Fibroblast of lung (primary cell): ENCODE results near the gene CFAP46. TPM values are rescaled to one million over a fixed set of nuclear protein-coding genes. Genes with fewer than 3 reads are reported as not detected.

Source experiments
- DNase-seq, 2 donors: peaks; one replicate each; pipeline versions ENCODE4 v3.0.0 to v3.0.0-alpha.2; 2010; ENCODE audit warnings: low read depth in 2 of 2
- H2AFZ ChIP-seq: 2 replicates; pipeline ENCODE4 v1.5.1; 2012; ENCODE audit warnings: low read length, control low read depth, inconsistent platforms
- H3K27ac ChIP-seq: 2 replicates; pipeline ENCODE4 v1.5.1; 2011; ENCODE audit warnings: low read length, control low read depth; ENCODE audit not compliant: insufficient read depth
- H3K27me3 ChIP-seq: 2 replicates; pipeline ENCODE4 v1.5.1; 2011; ENCODE audit warnings: mild to moderate bottlenecking, low read length; ENCODE audit not compliant: control insufficient read depth, insufficient read depth
- H3K36me3 ChIP-seq: 2 replicates; pipeline ENCODE4 v1.5.1; 2011; ENCODE audit warnings: low read length; ENCODE audit not compliant: control insufficient read depth, insufficient read depth
- H3K4me1 ChIP-seq: 2 replicates; pipeline ENCODE4 v1.5.1; 2011; ENCODE audit warnings: low read length; ENCODE audit not compliant: control insufficient read depth, insufficient read depth; ENCODE audit errors: extremely low read depth
- H3K4me2 ChIP-seq: 2 replicates; pipeline ENCODE4 v1.5.1; 2011; ENCODE audit warnings: low read length, control low read depth; ENCODE audit not compliant: insufficient read depth; ENCODE audit errors: extremely low read depth
- H3K4me3 ChIP-seq, 4 experiments: fragments of 200-600 bp in 1 of 4; sonication (generic) in 1 of 4; replicated peaks in 1 of 4; 2 replicates each; pipeline ENCODE4 v1.5.1; 2011 to 2016; ENCODE audit warnings: low read length in 4 of 4, low read depth in 3 of 4, mild to moderate bottlenecking in 3 of 4, control low read depth in 2 of 4, inconsistent platforms in 1 of 4, mixed read lengths in 1 of 4; ENCODE audit not compliant: insufficient read depth in 1 of 4; ENCODE audit errors: control extremely low read depth in 1 of 4
- H3K79me2 ChIP-seq: 2 replicates; pipeline ENCODE4 v1.5.1; 2012; ENCODE audit warnings: mild to moderate bottlenecking, low read length, inconsistent platforms; ENCODE audit not compliant: control insufficient read depth, insufficient read depth
- H3K9ac ChIP-seq: 2 replicates; pipeline ENCODE4 v1.5.1; 2011; ENCODE audit warnings: mild to moderate bottlenecking, low read length, control low read depth; ENCODE audit not compliant: insufficient read depth
- H3K9me3 ChIP-seq: 2 replicates; pipeline ENCODE4 v1.5.1; 2012; ENCODE audit warnings: low read depth, low read length; ENCODE audit not compliant: control insufficient read depth, insufficient read depth
- H4K20me1 ChIP-seq: 2 replicates; pipeline ENCODE4 v1.5.1; 2011; ENCODE audit warnings: low read length; ENCODE audit not compliant: control insufficient read depth, insufficient read depth; ENCODE audit errors: extremely low read depth
- EZH2 ChIP-seq: IDR thresholded peaks from 2 replicates; pipeline ENCODE4 v1.5.1; 2012; ENCODE audit warnings: low read length, control low read depth, mild to moderate bottlenecking; ENCODE audit errors: missing control alignments
- polyA plus RNA-seq, 2 donors: library from polyadenylated mRNA; depleted of rRNA in 1 of 2; stranded (reverse) in 1 of 2; unstranded in 1 of 2; fragments of >200 nt; gene quantifications; 2 replicates each; pipeline ENCODE4 v1.2.1, GENCODE V29; 2011 to 2012; ENCODE audit warnings: missing spikeins in 1 of 2
- total RNA-seq: library from RNA; depleted of rRNA; stranded (reverse); fragments of >200 nt; gene quantifications from 2 replicates; pipeline ENCODE4 v1.2.1, GENCODE V29; 2014
- TF ChIP-seq, protein P1 (sequence below), 2 donors: IDR thresholded peaks in 1 of 2; conservative IDR thresholded peaks in 1 of 2; 1 replicate in 1 of 2; 2 replicates in 1 of 2; pipeline ENCODE4 v1.5.1; 2011 to 2012; ENCODE audit warnings: low read length in 2 of 2, control low read depth in 1 of 2, inconsistent platforms in 1 of 2, low read depth in 1 of 2, mild to moderate bottlenecking in 1 of 2

CFAP46 gene
- total and polyA plus RNA-seq, 2 donors (not counting 1 experiment from before 2014, with no cell fraction given) = 0.25 to 0.66 TPM

- peaks cover 8% of the 10 kb centered on the region for H3K27me3 ChIP-seq
- H3K36me3 ChIP-seq = no peaks in the 10 kb centered on the region
- no peak for TF ChIP-seq EZH2
- TF ChIP-seq, protein P1, sequence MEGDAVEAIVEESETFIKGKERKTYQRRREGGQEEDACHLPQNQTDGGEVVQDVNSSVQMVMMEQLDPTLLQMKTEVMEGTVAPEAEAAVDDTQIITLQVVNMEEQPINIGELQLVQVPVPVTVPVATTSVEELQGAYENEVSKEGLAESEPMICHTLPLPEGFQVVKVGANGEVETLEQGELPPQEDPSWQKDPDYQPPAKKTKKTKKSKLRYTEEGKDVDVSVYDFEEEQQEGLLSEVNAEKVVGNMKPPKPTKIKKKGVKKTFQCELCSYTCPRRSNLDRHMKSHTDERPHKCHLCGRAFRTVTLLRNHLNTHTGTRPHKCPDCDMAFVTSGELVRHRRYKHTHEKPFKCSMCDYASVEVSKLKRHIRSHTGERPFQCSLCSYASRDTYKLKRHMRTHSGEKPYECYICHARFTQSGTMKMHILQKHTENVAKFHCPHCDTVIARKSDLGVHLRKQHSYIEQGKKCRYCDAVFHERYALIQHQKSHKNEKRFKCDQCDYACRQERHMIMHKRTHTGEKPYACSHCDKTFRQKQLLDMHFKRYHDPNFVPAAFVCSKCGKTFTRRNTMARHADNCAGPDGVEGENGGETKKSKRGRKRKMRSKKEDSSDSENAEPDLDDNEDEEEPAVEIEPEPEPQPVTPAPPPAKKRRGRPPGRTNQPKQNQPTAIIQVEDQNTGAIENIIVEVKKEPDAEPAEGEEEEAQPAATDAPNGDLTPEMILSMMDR (conservative IDR thresholded peaks at IDR 0.05 in 1 of 2, IDR thresholded peaks at IDR 0.05 in 1 of 2; ENCODE audit: low read depth in 1 of 2, low read length in 2 of 2) = no peak
- no peak overlapping the region for H2AFZ ChIP-seq
- no peak overlapping the region for H3K9ac ChIP-seq
- DNase-seq = no peak
- no peaks in the 10 kb centered on the region for H3K79me2 ChIP-seq
- no peaks in the 10 kb centered on the region for H3K4me1 ChIP-seq
- no peak overlapping the region for H3K4me2 ChIP-seq
- H3K27ac ChIP-seq = no peak overlapping the region
- peaks cover 5% of the 10 kb centered on the region for H3K9me3 ChIP-seq
- no peak overlapping the region for H3K4me3 ChIP-seq
- H4K20me1 ChIP-seq = no peaks in the 10 kb centered on the region
Observed at GRCh38 chr10:132833421-132834111, 108.8 kb downstream of the CFAP46 start.

GRCh38 chr10:132832186-132832969 is 110.0 kb downstream of the CFAP46 start:
- Histone ChIP-seq H3K9ac (no peak overlapping the region), H2AFZ (no peak overlapping the region), H3K4me2 (no peak overlapping the region), H3K4me1 (no peaks in the 10 kb centered on the region), H4K20me1 (no peaks in the 10 kb centered on the region), H3K4me3 (no peak overlapping the region), H3K36me3 (no peaks in the 10 kb centered on the region), H3K9me3 (peaks cover 2% of the 10 kb centered on the region), H3K27me3 (peaks cover 8% of the 10 kb centered on the region), H3K27ac (no peak overlapping the region), H3K79me2 (no peaks in the 10 kb centered on the region)
- DNase-seq = no peak
- TF ChIP-seq, protein P1 (conservative IDR thresholded peaks at IDR 0.05 in 1 of 2, IDR thresholded peaks at IDR 0.05 in 1 of 2; ENCODE audit: low read depth in 1 of 2, low read length in 2 of 2) = no peak
- no peak for TF ChIP-seq EZH2

DNA sequence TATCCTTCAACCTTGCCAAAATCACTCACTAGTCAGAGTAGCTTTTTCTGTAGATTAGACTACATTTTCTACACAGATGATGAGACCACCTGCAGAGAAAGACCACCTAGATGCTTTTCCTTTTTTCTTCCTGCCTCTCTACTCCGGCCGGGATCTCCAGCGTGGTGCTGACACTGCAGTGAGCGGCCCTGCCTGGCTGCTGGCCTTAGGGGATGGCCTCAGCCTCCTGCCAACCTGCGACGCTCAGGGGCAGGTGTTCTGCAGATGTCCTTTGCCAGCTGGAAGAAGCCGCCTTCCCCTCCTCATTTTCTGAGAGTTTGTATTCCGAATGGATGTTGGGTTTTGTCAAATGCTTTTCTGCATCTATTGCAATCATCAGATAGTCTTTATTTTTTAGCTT is 113.0 kb downstream of the CFAP46 start:
- H3K4me2 ChIP-seq = no peak overlapping the region
- no peaks in the 10 kb centered on the region for H3K9me3 ChIP-seq
- TF ChIP-seq EZH2 = no peak
- TF ChIP-seq, protein P1 (conservative IDR thresholded peaks at IDR 0.05 in 1 of 2, IDR thresholded peaks at IDR 0.05 in 1 of 2; ENCODE audit: low read depth in 1 of 2, low read length in 2 of 2) = no peak
- H3K27me3 ChIP-seq = peaks cover 8% of the 10 kb centered on the region
- no peak overlapping the region for H3K4me3 ChIP-seq
- no peaks in the 10 kb centered on the region for H3K79me2 ChIP-seq
- no peaks in the 10 kb centered on the region for H4K20me1 ChIP-seq
- DNase-seq = no peak
- no peak overlapping the region for H2AFZ ChIP-seq
- no peak overlapping the region for H3K27ac ChIP-seq
- no peaks in the 10 kb centered on the region for H3K4me1 ChIP-seq
- no peaks in the 10 kb centered on the region for H3K36me3 ChIP-seq
- no peak overlapping the region for H3K9ac ChIP-seq
